Panc1 (cell line): ENCODE results near the gene TMEM41B. TPM values are rescaled to one million over a fixed set of nuclear protein-coding genes. Genes with fewer than 3 reads are reported as not detected.

Experiments
- ATAC-seq: fragments of 200-7000 bp; cut with Tn5 transposase; 2 replicates; pipeline ENCODE4 v1.9.1; 2020; ENCODE audit warnings: mild to moderate bottlenecking, moderate library complexity
- BruUV-seq: library from RNA; stranded (reverse); fragments of 400-500 nt; replicated peaks from 2 replicates; lab custom pipeline; 2021; lab: Mats Ljungman, UMichigan
- CTCF ChIA-PET: fragments of 300-600 bp; sonication (Branson Sonifier 250); formaldehyde crosslinking; loops from one replicate; lab custom pipeline; 2022; ENCODE audit warnings: antibody characterized with exemption; lab: Charles Lee
- POLR2A ChIA-PET: fragments of 300-600 bp; sonication (Branson Sonifier 250); formaldehyde crosslinking; loops from one replicate; lab custom pipeline; 2022; ENCODE audit warnings: antibody characterized with exemption; lab: Charles Lee
- DNase-seq: peaks from one replicate; pipeline ENCODE4 v3.0.0-alpha.2; 2010; ENCODE audit warnings: low read depth, low spot score
- H3K27ac ChIP-seq: 2 replicates; pipeline ENCODE4 v1.5.1; 2011; ENCODE audit warnings: mild to moderate bottlenecking, low read length, inconsistent platforms
- H3K27me3 ChIP-seq: fragments of 200-500 bp; sonication (Bioruptor generic); 2 replicates; pipeline ENCODE4 v1.6.0; 2014; ENCODE audit warnings: low read length, inconsistent platforms; ENCODE audit not compliant: control insufficient read depth, insufficient read depth
- H3K36me3 ChIP-seq: fragments of 200-500 bp; sonication (Bioruptor generic); 2 replicates; pipeline ENCODE4 v1.5.1; 2014; ENCODE audit warnings: inconsistent platforms, mild to moderate bottlenecking, low read length, moderate library complexity; ENCODE audit not compliant: control insufficient read depth, insufficient read depth
- H3K4me1 ChIP-seq: 2 replicates; pipeline ENCODE4 v1.5.1; 2011; ENCODE audit warnings: inconsistent platforms, mild to moderate bottlenecking, low read length, moderate library complexity; ENCODE audit not compliant: control insufficient read depth, insufficient read depth
- H3K4me3 ChIP-seq, 2 experiments: 2 replicates each; pipeline ENCODE4 v1.5.1; 2011 to 2012; ENCODE audit warnings: low read depth in 2 of 2, low read length in 2 of 2, mild to moderate bottlenecking in 2 of 2, inconsistent platforms in 1 of 2, moderate library complexity in 1 of 2
- H3K9me3 ChIP-seq: fragments of 200-500 bp; sonication (Bioruptor generic); 2 replicates; pipeline ENCODE4 v1.5.1; 2014; ENCODE audit warnings: low read depth, mild to moderate bottlenecking, inconsistent platforms, low read length, moderate library complexity; ENCODE audit not compliant: control insufficient read depth, insufficient read depth
- CTCF ChIP-seq: fragments of 450-650 bp; IDR thresholded peaks from 2 replicates; pipeline ENCODE4 v1.5.1; 2017; ENCODE audit warnings: mild to moderate bottlenecking
- POLR2AphosphoS5 ChIP-seq: IDR thresholded peaks from 2 replicates; pipeline ENCODE4 v1.6.1; 2012; ENCODE audit warnings: mild to moderate bottlenecking, low read depth, low read length, moderate library complexity
- REST ChIP-seq, 2 experiments: IDR thresholded peaks; 2 replicates each; pipeline ENCODE4 v1.6.1; 2011 to 2012; ENCODE audit warnings: low read depth in 2 of 2, control low read depth in 1 of 2, low read length in 1 of 2, mild to moderate bottlenecking in 1 of 2, moderate library complexity in 1 of 2; ENCODE audit not compliant: insufficient read depth in 1 of 2
- SIN3A ChIP-seq: IDR thresholded peaks from 2 replicates; pipeline ENCODE4 v1.6.1; 2012; ENCODE audit warnings: low read depth, mild to moderate bottlenecking, low read length, moderate library complexity, borderline replicate concordance; ENCODE audit not compliant: insufficient read depth
- TCF7L2 ChIP-seq: IDR thresholded peaks from 2 replicates; pipeline ENCODE4 v1.6.1; 2011; ENCODE audit warnings: mild to moderate bottlenecking, low read depth, low read length, inconsistent platforms
- in situ Hi-C: cut with HindIII; loops from 2 replicates; pipeline ENCODE4 v1.10.0; 2016; ENCODE audit warnings: low sequenced_read_pairs, low pct_unique_long_range_greater_than_20kb
- intact Hi-C: fragments of 100-400 bp; cut with micrococcal nuclease; formaldehyde crosslinking; loops from one replicate; pipeline ENCODE4 v1.10.0; 2022; ENCODE audit not compliant: unreplicated experiment
- total RNA-seq: library from RNA; stranded (reverse); gene quantifications from one replicate; pipeline ENCODE4 v1.2.1, GENCODE V29; 2021; ENCODE audit not compliant: unreplicated experiment

Gene TMEM41B
- total RNA-seq, 1 experiment from 2014 or later: 126 TPM

- Histone ChIP-seq H3K27ac (no peak overlapping the region), H3K27me3 (no peaks in the 10 kb centered on the region), H3K36me3 (no peaks in the 10 kb centered on the region), H3K4me3 (no peak overlapping the region), H3K4me1 (no peaks in the 10 kb centered on the region), H3K9me3 (no peaks in the 10 kb centered on the region)
- no peak for DNase-seq
- no peak for ATAC-seq
- CTCF ChIA-PET: interaction anchor here (0.6 kb wide), 1 partner anchor 1995 kb away, joined by 3 read pairs; no protein-coding TSS in a partner anchor
- POLR2A ChIA-PET: interaction anchor here (0.8 kb wide), 1 partner anchor 13 kb away, joined by 4 read pairs; no protein-coding TSS in a partner anchor
- in situ Hi-C loops (no loop called here), intact Hi-C loops (no loop called here)
- no TSS peak for BruUV-seq
- no peak for TF ChIP-seq REST (IDR thresholded peaks at IDR 0.05; ENCODE audit: insufficient read depth in 1 of 2, low read depth in 2 of 2, low read length in 1 of 2)
Measured at GRCh38 chr11:9273376-9274336, 40.7 kb downstream of the TMEM41B start.

GRCh38 chr11:9269492-9270013 is 44.8 kb downstream of the TMEM41B start:
- H3K4me3 ChIP-seq: no peak overlapping the region
- ATAC-seq (no peak), DNase-seq (no peak)
- no peak overlapping the region for H3K27ac ChIP-seq
- ChIA-PET POLR2A (interaction anchor here (0.7 kb wide), 1 partner anchor 182 kb away, joined by 3 read pairs; no protein-coding TSS in a partner anchor), CTCF (interaction anchor here (0.7 kb wide), 1 partner anchor 156 kb away, joined by 3 read pairs; no protein-coding TSS in a partner anchor)
- H3K27me3 ChIP-seq: no peaks in the 10 kb centered on the region
- in situ Hi-C loops (no loop called here), intact Hi-C loops (no loop called here)
- TF ChIP-seq POLR2AphosphoS5 (no peak), SIN3A (no peak), REST (IDR thresholded peaks at IDR 0.05; ENCODE audit: insufficient read depth in 1 of 2, low read depth in 2 of 2, low read length in 1 of 2) (no peak), CTCF (no peak), TCF7L2 (no peak)
- H3K36me3 ChIP-seq: no peaks in the 10 kb centered on the region
- peaks cover 5% of the 10 kb centered on the region for H3K4me1 ChIP-seq
- no TSS peak for BruUV-seq
- H3K9me3 ChIP-seq: no peaks in the 10 kb centered on the region
